Astrocyte (in vitro differentiated cells and primary cell): ENCODE measurements around the gene SLC35A2. TPM values are rescaled to one million over a fixed set of nuclear protein-coding genes. Genes with fewer than 3 reads are reported as not detected.
"Not testable (repeated sequence)": the region's sequence is repeated elsewhere in the genome, so short reads cannot be mapped to it uniquely, and the experiment has no call there.

Experiments
- DNase-seq: peaks from one replicate; pipeline ENCODE4 v3.0.0-alpha.2; 2010; ENCODE audit warnings: low read depth
- FAIRE-seq: peaks from 2 replicates; lab custom pipeline; 2011; peaks lifted over from hg19 to GRCh38; lab: Jason Lieb, UNC
- H2AFZ ChIP-seq: 2 replicates; pipeline ENCODE4 v1.6.0; 2012; ENCODE audit warnings: low read depth, low read length, inconsistent platforms
- H3K27ac ChIP-seq: 2 replicates; pipeline ENCODE4 v1.5.1; 2011; ENCODE audit warnings: low read depth, low read length, inconsistent platforms
- H3K27me3 ChIP-seq: 2 replicates; pipeline ENCODE4 v1.6.0; 2011; ENCODE audit warnings: low read length, inconsistent platforms; ENCODE audit not compliant: insufficient read depth
- H3K36me3 ChIP-seq: 2 replicates; pipeline ENCODE4 v1.5.1; 2011; ENCODE audit warnings: low read length, inconsistent platforms; ENCODE audit not compliant: insufficient read depth
- H3K4me1 ChIP-seq: 2 replicates; pipeline ENCODE4 v1.5.1; 2011; ENCODE audit warnings: low read length, inconsistent platforms; ENCODE audit not compliant: insufficient read depth
- H3K4me2 ChIP-seq: 2 replicates; pipeline ENCODE4 v1.6.0; 2012; ENCODE audit warnings: low read length, inconsistent platforms
- H3K4me3 ChIP-seq: 2 replicates; pipeline ENCODE4 v1.5.1; 2011; ENCODE audit warnings: low read depth, mild to moderate bottlenecking, low read length, inconsistent platforms; ENCODE audit not compliant: insufficient read depth
- H3K79me2 ChIP-seq: 2 replicates; pipeline ENCODE4 v1.6.0; 2012; ENCODE audit warnings: mild to moderate bottlenecking, low read length, inconsistent platforms; ENCODE audit not compliant: insufficient read depth
- H3K9ac ChIP-seq: 2 replicates; pipeline ENCODE4 v1.6.0; 2012; ENCODE audit warnings: mild to moderate bottlenecking, low read length, inconsistent platforms
- H3K9me3 ChIP-seq: 2 replicates; pipeline ENCODE4 v1.5.1; 2012; ENCODE audit warnings: low read depth, mild to moderate bottlenecking, low read length, inconsistent platforms; ENCODE audit not compliant: insufficient read depth
- H4K20me1 ChIP-seq: 2 replicates; pipeline ENCODE4 v1.6.0; 2012; ENCODE audit warnings: low read length, inconsistent platforms; ENCODE audit not compliant: insufficient read depth
- H3K27ac Mint-ChIP-seq: one replicate; pipeline ENCODE4 v1.8.0; 2021; ENCODE audit warnings: mild to moderate bottlenecking, mixed read lengths; ENCODE audit not compliant: unreplicated experiment
- H3K27me3 Mint-ChIP-seq: one replicate; pipeline ENCODE4 v1.8.0; 2021; ENCODE audit warnings: low read depth, mixed read lengths; ENCODE audit not compliant: unreplicated experiment
- H3K36me3 Mint-ChIP-seq: one replicate; pipeline ENCODE4 v1.8.0; 2021; ENCODE audit warnings: low read depth, mixed read lengths; ENCODE audit not compliant: unreplicated experiment
- H3K4me1 Mint-ChIP-seq: one replicate; pipeline ENCODE4 v1.8.0; 2021; ENCODE audit warnings: low read depth, mixed read lengths; ENCODE audit not compliant: unreplicated experiment
- H3K4me3 Mint-ChIP-seq: one replicate; pipeline ENCODE4 v1.8.0; 2021; ENCODE audit warnings: mild to moderate bottlenecking, moderate library complexity, mixed read lengths; ENCODE audit not compliant: unreplicated experiment
- H3K9me3 Mint-ChIP-seq: one replicate; pipeline ENCODE4 v1.8.0; 2021; ENCODE audit warnings: mild to moderate bottlenecking, mixed read lengths; ENCODE audit not compliant: unreplicated experiment
- CTCF ChIP-seq: IDR thresholded peaks from 2 replicates; pipeline ENCODE4 v1.5.1; 2011; ENCODE audit warnings: low read depth, mild to moderate bottlenecking, inconsistent platforms, low read length, moderate library complexity; ENCODE audit not compliant: insufficient read depth
- EZH2 ChIP-seq: IDR thresholded peaks from 2 replicates; pipeline ENCODE4 v1.6.1; 2012; ENCODE audit warnings: mild to moderate bottlenecking, low read length, inconsistent platforms; ENCODE audit not compliant: insufficient read depth
- total RNA-seq: library from RNA; stranded (reverse); gene quantifications from 2 replicates; pipeline ENCODE4 v1.2.1, GENCODE V29; 2021

SLC35A2 gene
- total RNA-seq, 1 donor from 2014 or later: 54.3 TPM

GRCh38 chrX:48890296-48890925 lies 21.0 kb downstream of the SLC35A2 start:
- H3K4me2 ChIP-seq: peak overlapping the region; percentile 86
- no peaks in the 10 kb centered on the region for H3K27me3 ChIP-seq
- H3K9me3 ChIP-seq: no peaks in the 10 kb centered on the region
- FAIRE-seq (no peak), DNase-seq (no peak)
- H4K20me1 ChIP-seq: no peaks in the 10 kb centered on the region
- no peak overlapping the region for H3K27ac ChIP-seq
- H2AFZ ChIP-seq: no peak overlapping the region
- peaks cover 3% of the 10 kb centered on the region for H3K4me1 ChIP-seq
- H3K27ac Mint-ChIP-seq: peak overlapping the region; percentile 80
- peak overlapping the region; percentile 85 for H3K4me3 Mint-ChIP-seq
- peak overlapping the region; percentile 46 for H3K9ac ChIP-seq
- peaks cover 2% of the 10 kb centered on the region for H3K4me1 Mint-ChIP-seq
- H3K36me3 Mint-ChIP-seq: peaks cover 3% of the 10 kb centered on the region
- H3K79me2 ChIP-seq: peaks cover 5% of the 10 kb centered on the region
- H3K9me3 Mint-ChIP-seq: no peaks in the 10 kb centered on the region
- H3K36me3 ChIP-seq: no peaks in the 10 kb centered on the region
- no peaks in the 10 kb centered on the region for H3K27me3 Mint-ChIP-seq
- no peak for TF ChIP-seq CTCF
- TF ChIP-seq EZH2: no peak
- no peak overlapping the region for H3K4me3 ChIP-seq

GRCh38 chrX:48886586-48886985 lies 24.9 kb downstream of the SLC35A2 start:
- not testable (repeated sequence) for H3K27me3 Mint-ChIP-seq, H3K27ac Mint-ChIP-seq, H3K4me2 ChIP-seq, H3K9ac ChIP-seq, H3K9me3 Mint-ChIP-seq, H3K36me3 ChIP-seq, H3K36me3 Mint-ChIP-seq, DNase-seq, H3K79me2 ChIP-seq, H2AFZ ChIP-seq, H3K27ac ChIP-seq, H4K20me1 ChIP-seq, H3K4me1 Mint-ChIP-seq, H3K4me1 ChIP-seq, H3K27me3 ChIP-seq, H3K4me3 ChIP-seq, H3K9me3 ChIP-seq, FAIRE-seq, H3K4me3 Mint-ChIP-seq

GRCh38 chrX:48883729-48884128 lies 27.7 kb downstream of the SLC35A2 start:
- no peaks in the 10 kb centered on the region for H3K79me2 ChIP-seq
- no peaks in the 10 kb centered on the region for H3K27me3 ChIP-seq
- no peaks in the 10 kb centered on the region for H3K9me3 ChIP-seq
- peaks cover 3% of the 10 kb centered on the region for H3K27me3 Mint-ChIP-seq
- H3K4me3 ChIP-seq: no peak overlapping the region
- H3K9me3 Mint-ChIP-seq: no peaks in the 10 kb centered on the region
- FAIRE-seq (no peak), DNase-seq (no peak)
- no peak overlapping the region for H3K4me2 ChIP-seq
- H3K36me3 Mint-ChIP-seq: no peaks in the 10 kb centered on the region
- TF ChIP-seq CTCF (no peak), EZH2 (no peak)
- H3K27ac ChIP-seq: no peak overlapping the region
- H3K9ac ChIP-seq: no peak overlapping the region
- no peaks in the 10 kb centered on the region for H3K4me1 Mint-ChIP-seq
- no peaks in the 10 kb centered on the region for H4K20me1 ChIP-seq
- H3K4me1 ChIP-seq: no peaks in the 10 kb centered on the region
- no peak overlapping the region for H3K4me3 Mint-ChIP-seq
- H3K36me3 ChIP-seq: no peaks in the 10 kb centered on the region
- H3K27ac Mint-ChIP-seq: no peak overlapping the region
- no peak overlapping the region for H2AFZ ChIP-seq

GRCh38 chrX:48876944-48877343 lies 34.5 kb downstream of the SLC35A2 start:
- not testable (repeated sequence) for H3K9me3 ChIP-seq, H3K27me3 ChIP-seq, H4K20me1 ChIP-seq, H3K36me3 Mint-ChIP-seq, H3K4me1 Mint-ChIP-seq, H3K27ac ChIP-seq, H3K4me3 Mint-ChIP-seq, H3K4me3 ChIP-seq, H2AFZ ChIP-seq, H3K27ac Mint-ChIP-seq, H3K4me2 ChIP-seq, H3K9ac ChIP-seq, H3K27me3 Mint-ChIP-seq, H3K79me2 ChIP-seq, DNase-seq, H3K9me3 Mint-ChIP-seq, H3K36me3 ChIP-seq, H3K4me1 ChIP-seq
- FAIRE-seq: peak; percentile 92

GRCh38 chrX:48872017-48872416 lies 39.4 kb downstream of the SLC35A2 start:
- not testable (repeated sequence) for H3K4me3 Mint-ChIP-seq

More at GRCh38 chrX:48872017-48872416, 39.4 kb downstream of the SLC35A2 start:
- H3K9me3 ChIP-seq, H3K27ac Mint-ChIP-seq, H3K9me3 Mint-ChIP-seq, H3K36me3 Mint-ChIP-seq, H2AFZ ChIP-seq, H3K9ac ChIP-seq, H3K4me1 Mint-ChIP-seq, H3K27me3 Mint-ChIP-seq, H3K36me3 ChIP-seq, H3K79me2 ChIP-seq, H4K20me1 ChIP-seq, H3K4me3 ChIP-seq, H3K4me1 ChIP-seq, DNase-seq, H3K4me2 ChIP-seq, FAIRE-seq, H3K27ac ChIP-seq, H3K27me3 ChIP-seq: not testable (repeated sequence)
